ENCODE results near the gene NEK3.
"Not testable (repeated sequence)": the region's sequence is repeated elsewhere in the genome, so short reads cannot be mapped to it uniquely, and the experiment has no call there.

Gene NEK3

DNA sequence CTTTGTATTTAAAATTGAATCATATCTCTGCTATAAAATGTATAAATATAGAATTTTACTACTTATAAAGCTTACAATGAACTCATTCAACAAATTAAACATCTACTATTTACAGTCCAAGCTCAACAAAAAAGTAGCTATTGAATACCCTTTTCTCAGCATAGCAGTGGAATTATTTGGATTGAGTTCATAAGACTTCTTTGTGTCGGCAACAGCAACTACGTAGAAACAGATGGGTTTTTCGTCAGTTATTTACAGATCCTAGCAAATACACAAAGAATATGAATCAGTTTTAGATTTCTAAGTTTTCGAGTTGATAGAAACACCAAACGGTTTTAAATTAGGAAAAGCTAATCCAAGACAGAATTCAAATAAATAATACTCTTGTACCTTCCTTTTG, 10.4 kb upstream of the NEK3 start:
- peak in 1 of 2 donors; percentile 38 for DNase-seq

DNA sequence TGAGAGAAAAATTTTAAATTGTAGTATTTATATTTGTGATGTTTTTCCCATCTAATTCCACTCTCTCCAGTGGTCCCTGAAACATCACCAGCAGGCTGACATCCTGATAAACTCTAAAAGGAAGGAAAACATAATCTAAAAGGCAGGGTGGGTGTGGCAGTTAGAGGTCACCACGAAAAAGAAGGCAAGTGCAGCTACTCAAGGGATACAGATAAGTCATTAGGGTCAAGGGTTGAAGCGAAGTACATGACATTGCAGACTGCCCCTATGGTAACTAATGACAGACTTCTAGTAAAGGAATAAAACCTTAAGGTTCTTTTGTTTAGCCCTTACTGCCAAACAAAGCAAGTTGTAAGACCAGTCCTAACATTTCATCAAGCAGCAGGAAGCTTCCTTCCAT, 6.0 kb upstream of the NEK3 start:
- no peak for DNase-seq

DNA sequence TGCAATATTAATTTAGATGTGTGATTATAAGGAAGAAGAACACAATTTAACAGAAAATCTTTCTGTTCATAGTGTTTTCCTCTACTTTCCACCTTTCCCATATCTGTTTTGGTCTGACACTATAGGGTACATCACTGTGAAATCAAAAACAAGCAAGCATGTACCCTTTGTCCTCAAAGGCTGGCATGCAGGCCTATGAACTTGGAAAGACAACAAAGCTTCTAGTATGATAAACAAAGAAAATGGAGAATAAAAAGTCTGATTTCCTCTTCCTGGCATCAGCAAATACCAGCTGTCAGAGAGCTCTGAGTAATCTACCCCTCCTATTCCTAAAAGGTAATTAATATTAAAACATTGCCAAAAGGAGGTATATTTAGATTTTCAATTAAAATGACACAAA, 5.6 kb upstream of the NEK3 start:
- DNase-seq, result peak in 1 of 2 donors; percentile 75

GRCh38 chr13:52163878-52164277, 4.5 kb upstream of the NEK3 start:
- not testable (repeated sequence) for DNase-seq

- no peak for DNase-seq
Measured at GRCh38 chr13:52162279-52163101, 3.1 kb upstream of the NEK3 start.

DNA sequence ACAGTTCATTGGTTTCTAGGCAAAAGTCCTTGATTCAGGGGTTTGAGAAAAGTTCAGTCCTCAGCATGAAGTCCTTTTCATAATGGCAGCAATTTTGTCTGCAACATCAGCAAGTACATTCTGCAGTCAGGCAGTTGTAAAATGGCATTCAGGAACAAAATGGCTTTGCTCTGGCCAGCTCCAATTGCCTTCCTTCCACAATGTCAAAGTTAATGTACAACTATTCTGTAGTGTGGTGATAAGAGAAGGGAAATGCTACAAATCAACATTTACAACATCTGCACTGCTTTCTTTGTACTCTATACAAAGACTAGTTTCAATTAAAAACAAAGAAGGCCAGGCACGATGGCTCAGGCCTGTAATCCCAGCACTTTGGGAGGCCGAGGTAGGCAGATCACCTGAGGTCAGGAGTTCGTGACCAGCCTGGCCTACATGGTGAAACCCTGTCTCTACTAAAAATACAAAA, 1.8 kb upstream of the NEK3 start:
- no peak for DNase-seq

GRCh38 chr13:52160506-52160905, 1.1 kb upstream of the NEK3 start:
- no peak for DNase-seq

- DNase-seq, result no peak
Measured at GRCh38 chr13:52160053-52160452, 656 bp upstream of the NEK3 start.

GRCh38 chr13:52158629-52159158, 703 bp downstream of the NEK3 start:
- no peak for DNase-seq

GRCh38 chr13:52156724-52157261, 2.6 kb downstream of the NEK3 start:
- no peak for DNase-seq

- no peak for DNase-seq
Measured at GRCh38 chr13:52155177-52155576, 4.2 kb downstream of the NEK3 start.

GRCh38 chr13:52147225-52147624, 12.2 kb downstream of the NEK3 start:
- no peak for DNase-seq

GRCh38 chr13:52141299-52141698, 18.1 kb downstream of the NEK3 start:
- no peak for DNase-seq

GRCh38 chr13:52137489-52137888, 21.9 kb downstream of the NEK3 start:
- DNase-seq, result no peak

- DNase-seq, result no peak
Measured at GRCh38 chr13:52136763-52137162, 22.6 kb downstream of the NEK3 start.

- no peak for DNase-seq
Measured at GRCh38 chr13:52130641-52131040, 28.8 kb downstream of the NEK3 start.

DNA sequence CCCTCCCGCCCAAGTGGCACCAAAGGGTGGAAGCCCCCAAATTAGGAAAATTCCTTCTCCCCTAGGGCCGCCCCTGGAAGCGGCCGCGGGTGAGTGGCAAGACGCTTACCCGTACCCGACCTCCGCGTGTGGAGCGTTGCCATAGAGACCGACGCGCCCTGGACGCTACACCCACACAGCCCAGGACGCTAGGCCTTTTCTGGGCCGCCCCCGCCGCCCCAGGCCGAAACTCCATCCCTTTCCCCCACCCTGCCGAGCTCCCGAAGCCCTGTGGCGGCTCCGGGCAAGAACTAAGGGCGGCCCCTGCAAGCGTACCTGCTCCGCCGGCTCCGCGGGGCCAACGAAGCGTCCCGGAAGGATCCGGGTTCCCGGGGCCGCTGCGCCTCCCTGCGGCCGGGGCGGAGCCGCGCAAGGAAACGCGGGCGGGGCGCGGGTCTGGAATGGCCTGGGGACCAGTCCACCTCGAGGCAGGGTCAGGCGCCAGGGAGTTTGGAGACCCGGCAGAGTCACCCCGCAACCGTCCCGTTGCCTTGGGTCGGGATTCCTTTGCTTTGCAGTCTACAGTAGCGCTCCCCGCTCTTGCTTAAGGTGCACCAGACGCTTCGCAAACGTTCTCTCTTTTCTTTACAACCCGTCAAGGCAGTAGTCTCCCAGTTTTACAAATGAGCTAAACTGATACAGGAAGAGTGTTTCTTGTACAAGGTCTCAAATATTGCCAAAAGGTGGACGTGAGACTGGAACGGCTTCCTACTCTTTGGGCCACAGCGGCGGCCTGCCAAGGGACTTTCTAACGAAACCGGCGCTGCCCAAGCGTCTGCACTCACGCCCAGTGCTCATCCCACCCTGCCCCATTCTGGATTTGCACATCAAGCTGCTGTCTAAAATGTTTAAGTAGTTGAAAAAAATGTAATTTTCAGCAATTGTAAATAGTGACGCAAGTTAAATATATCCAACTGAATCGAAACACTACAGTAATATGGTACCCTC, 30.4 kb downstream of the NEK3 start, which contains the start of gene NEK5:
Gene NEK5 (minus strand): TSS at position 360 of the 987 bp plus-strand sequence. CDS start 1,591 bp downstream, outside the sequence.
- DNase-seq, result peak in 1 of 2 donors; percentile 40

GRCh38 chr13:52127783-52128702, 31.4 kb downstream of the NEK3 start:
- peak; percentile 31 to 41 for DNase-seq

DNA sequence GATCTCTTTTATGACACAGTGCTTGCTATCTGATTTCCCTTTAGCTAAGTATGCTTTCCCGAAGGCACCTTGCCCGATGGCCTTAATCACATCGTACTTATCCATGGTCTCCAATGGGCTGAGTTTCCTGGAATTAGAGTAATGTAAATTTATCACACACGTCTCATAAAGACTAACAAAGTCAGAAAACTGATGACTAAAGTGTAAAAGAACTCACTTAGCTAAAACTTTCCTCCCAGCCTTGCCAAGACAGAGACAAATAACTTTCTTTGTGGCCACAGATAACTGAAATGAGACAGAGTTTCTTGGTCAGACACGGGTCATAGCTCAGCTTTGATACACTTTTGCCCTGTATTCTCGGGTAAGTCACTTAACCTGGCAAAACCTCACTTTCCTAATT, 32.0 kb downstream of the NEK3 start:
- no peak for DNase-seq

GRCh38 chr13:52125547-52125946, 33.9 kb downstream of the NEK3 start:
- DNase-seq, result no peak

DNA sequence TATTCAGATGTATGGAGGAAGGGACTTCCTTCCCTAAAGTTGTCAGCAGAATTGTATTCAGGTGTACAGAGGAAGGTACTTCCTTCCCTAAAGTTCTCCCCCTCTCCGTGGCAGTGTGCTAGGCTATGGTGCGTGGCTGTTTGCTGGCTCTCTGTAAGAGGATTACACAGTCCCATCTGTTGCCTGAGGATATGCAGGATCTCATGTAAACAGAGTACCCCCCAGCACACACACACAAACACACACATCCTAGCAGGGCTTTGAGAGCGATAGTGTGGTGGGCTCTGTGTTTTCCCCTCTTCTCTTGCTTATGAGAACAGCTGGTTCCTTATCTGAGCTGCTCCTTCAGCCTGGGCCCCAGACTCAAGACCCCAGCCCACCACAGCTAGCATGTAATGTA, 40.8 kb downstream of the NEK3 start:
- DNase-seq, result no peak

DNA sequence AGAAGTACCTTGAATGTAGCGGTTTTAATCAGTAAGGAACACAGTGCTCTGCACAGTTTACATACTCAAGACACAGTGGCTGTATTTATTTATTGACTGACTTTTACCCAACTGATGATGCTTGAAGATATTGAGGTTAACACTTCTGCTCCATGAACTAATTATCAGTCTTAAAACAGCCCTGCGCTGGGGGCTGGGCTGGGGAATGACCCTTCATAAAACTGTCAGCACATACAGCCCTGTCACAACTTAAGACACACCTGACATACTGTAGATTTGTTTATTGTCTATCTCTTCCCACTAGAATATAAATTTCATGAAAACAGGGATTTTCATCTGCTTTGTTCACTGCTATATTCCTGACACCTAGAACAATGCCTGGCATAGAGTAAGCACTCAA, 41.3 kb downstream of the NEK3 start:
- DNase-seq, result no peak
